Right atrium auricular region (tissue), 2 donors: ENCODE data around the gene OXSM. TPM values are rescaled to one million over a fixed set of nuclear protein-coding genes. Genes with fewer than 3 reads are reported as not detected.

Source experiments
- DNase-seq: peaks from one replicate; pipeline ENCODE4 v3.0.0-alpha.2; 2019; ENCODE audit warnings: low spot score
- H3K27ac ChIP-seq, 2 donors: fragments of 200-600 bp; sonication (generic); 1 replicate in 1 of 2; 2 replicates in 1 of 2; pipeline ENCODE4 v1.5.1; 2016 to 2019
- H3K27me3 ChIP-seq, 2 donors: fragments of 200-600 bp; sonication (generic); one replicate each; pipeline versions ENCODE4 v1.5.1 to v1.6.0; 2017 to 2019
- H3K36me3 ChIP-seq: fragments of 200-600 bp; sonication (generic); one replicate; pipeline ENCODE4 v1.5.1; 2016
- H3K4me1 ChIP-seq, 2 donors: fragments of 200-600 bp; sonication (generic); one replicate each; pipeline versions ENCODE4 v1.5.1 to v1.6.0; 2017 to 2019
- H3K4me3 ChIP-seq, 2 donors: fragments of 200-600 bp; sonication (generic); 1 replicate in 1 of 2; 2 replicates in 1 of 2; pipeline ENCODE4 v1.5.1; 2017 to 2019; ENCODE audit warnings: mild to moderate bottlenecking in 1 of 2, moderate library complexity in 1 of 2
- H3K9me3 ChIP-seq, 2 donors: fragments of 200-600 bp; sonication (generic); one replicate each; pipeline ENCODE4 v1.5.1; 2019
- total RNA-seq, 2 donors: library from RNA; depleted of rRNA; stranded (reverse); fragments of >200 nt; gene quantifications; one replicate each; pipeline ENCODE4 v1.1.0, GENCODE V29; 2016
- TF ChIP-seq, protein P1 (sequence below), 2 donors: fragments of 200-600 bp; sonication (generic); IDR thresholded peaks; one replicate each; pipeline ENCODE4 v1.5.1; 2019; ENCODE audit warnings: antibody characterized with exemption in 2 of 2

Gene OXSM
- total RNA-seq: 10 to 100 TPM; 12.9 to 17.2 TPM

DNA sequence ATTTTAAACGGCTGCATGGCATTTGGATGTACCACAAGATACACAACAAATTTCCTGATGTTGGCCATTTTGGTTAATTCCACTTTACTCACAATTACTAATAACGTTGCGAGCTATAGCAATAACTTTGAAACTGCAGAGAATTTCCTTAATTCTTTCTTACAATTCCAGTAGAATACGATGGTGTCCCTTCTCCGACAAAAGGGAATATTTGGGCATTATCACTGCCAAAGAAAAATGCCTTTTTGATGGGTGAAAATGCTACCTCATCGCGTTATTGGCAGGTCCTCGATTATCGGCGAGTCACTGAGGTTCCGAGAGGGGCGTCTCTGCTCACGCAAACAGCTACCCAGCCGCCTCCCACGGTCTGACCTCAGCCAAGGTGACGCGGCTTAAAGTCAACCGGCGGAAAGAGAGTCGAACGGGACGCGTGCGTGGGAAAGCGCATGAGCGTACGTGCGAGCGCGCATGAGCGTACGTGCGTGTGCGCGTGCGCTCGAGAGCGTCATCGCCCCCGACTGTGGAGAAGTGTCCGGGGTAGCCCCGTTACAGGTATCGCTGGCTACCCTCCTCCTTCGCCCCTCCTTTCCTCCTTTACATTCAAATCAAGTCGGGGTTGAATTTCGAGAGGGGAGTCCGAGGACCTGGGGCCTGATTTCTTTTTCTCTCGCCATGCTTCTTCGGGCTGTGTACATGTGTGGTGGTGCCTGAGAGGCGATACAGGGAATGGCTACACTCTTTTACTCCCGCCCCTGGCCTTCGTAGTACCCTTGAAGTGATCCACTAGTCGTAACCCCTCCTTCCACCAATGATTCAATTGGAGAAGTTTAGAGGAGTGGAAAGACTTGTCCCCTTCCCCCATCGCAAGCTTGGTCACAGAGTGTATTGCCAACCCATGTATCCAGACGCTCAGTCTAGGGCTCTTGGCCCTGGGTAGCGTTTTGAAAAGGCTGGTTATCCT, at the start of gene OXSM:
Gene OXSM, plus strand, starts transcription at position 495 of the 961 bp plus-strand sequence. CDS start 931 bp downstream, outside the sequence.
- H3K9me3 ChIP-seq: no peaks in the 10 kb centered on the region
- peak; percentile 94 for DNase-seq
- H3K27me3 ChIP-seq: no peaks in the 10 kb centered on the region
- H3K4me1 ChIP-seq: peaks cover 0 to 24% of the 10 kb centered on the region in 2 donors
- peak within 1 kb of the TSS; percentile 85 to 91 for H3K27ac ChIP-seq
- H3K4me3 ChIP-seq: peak within 1 kb of the TSS; percentile 64
- TF ChIP-seq, protein P1, sequence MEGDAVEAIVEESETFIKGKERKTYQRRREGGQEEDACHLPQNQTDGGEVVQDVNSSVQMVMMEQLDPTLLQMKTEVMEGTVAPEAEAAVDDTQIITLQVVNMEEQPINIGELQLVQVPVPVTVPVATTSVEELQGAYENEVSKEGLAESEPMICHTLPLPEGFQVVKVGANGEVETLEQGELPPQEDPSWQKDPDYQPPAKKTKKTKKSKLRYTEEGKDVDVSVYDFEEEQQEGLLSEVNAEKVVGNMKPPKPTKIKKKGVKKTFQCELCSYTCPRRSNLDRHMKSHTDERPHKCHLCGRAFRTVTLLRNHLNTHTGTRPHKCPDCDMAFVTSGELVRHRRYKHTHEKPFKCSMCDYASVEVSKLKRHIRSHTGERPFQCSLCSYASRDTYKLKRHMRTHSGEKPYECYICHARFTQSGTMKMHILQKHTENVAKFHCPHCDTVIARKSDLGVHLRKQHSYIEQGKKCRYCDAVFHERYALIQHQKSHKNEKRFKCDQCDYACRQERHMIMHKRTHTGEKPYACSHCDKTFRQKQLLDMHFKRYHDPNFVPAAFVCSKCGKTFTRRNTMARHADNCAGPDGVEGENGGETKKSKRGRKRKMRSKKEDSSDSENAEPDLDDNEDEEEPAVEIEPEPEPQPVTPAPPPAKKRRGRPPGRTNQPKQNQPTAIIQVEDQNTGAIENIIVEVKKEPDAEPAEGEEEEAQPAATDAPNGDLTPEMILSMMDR (IDR thresholded peaks at IDR 0.05): no peak
- peaks cover 9% of the 10 kb centered on the region for H3K36me3 ChIP-seq

DNA sequence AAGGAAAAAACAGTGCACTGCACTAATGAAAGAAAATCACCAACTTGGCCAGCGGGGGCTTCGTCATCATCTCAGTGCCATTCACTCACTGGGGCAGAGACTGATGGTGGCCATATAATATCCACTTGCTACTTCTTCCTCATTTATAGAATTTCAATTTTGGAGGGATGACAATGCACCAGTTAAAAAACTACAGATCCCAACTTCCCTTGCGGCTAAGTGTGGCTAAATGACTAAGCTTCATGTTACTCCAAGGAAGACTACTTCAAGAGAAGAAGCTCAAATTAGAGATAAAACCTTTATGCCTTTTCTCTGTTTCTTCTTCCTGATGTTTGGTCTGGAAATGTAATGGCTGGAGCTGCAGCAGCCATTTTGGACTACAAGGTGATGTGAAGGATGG, 45.4 kb upstream of the OXSM start:
- no peak for DNase-seq
- Histone ChIP-seq H3K36me3 (peaks cover 25% of the 10 kb centered on the region), H3K27me3 (no peaks in the 10 kb centered on the region), H3K27ac (no peak overlapping the region), H3K4me3 (no peak overlapping the region), H3K9me3 (no peaks in the 10 kb centered on the region), H3K4me1 (no peaks in the 10 kb centered on the region)
- TF ChIP-seq, protein P1 (IDR thresholded peaks at IDR 0.05): no peak

- Histone ChIP-seq H3K4me3 (no peak overlapping the region), H3K27me3 (no peaks in the 10 kb centered on the region), H3K9me3 (no peaks in the 10 kb centered on the region), H3K4me1 (no peaks in the 10 kb centered on the region), H3K27ac (no peak overlapping the region), H3K36me3 (peaks cover 41% of the 10 kb centered on the region)
- DNase-seq: no peak
- TF ChIP-seq, protein P1 (IDR thresholded peaks at IDR 0.05): no peak
Measured at GRCh38 chr3:25747033-25747432, 42.9 kb upstream of the OXSM start.

- TF ChIP-seq, protein P1 (IDR thresholded peaks at IDR 0.05): no peak
- no peak for DNase-seq
- no peaks in the 10 kb centered on the region for H3K4me1 ChIP-seq
- H3K4me3 ChIP-seq: no peak overlapping the region
- no peaks in the 10 kb centered on the region for H3K9me3 ChIP-seq
- no peak overlapping the region for H3K27ac ChIP-seq
- H3K36me3 ChIP-seq: peaks cover 41% of the 10 kb centered on the region
- no peaks in the 10 kb centered on the region for H3K27me3 ChIP-seq
Measured at GRCh38 chr3:25748189-25748588, 41.7 kb upstream of the OXSM start.

DNA sequence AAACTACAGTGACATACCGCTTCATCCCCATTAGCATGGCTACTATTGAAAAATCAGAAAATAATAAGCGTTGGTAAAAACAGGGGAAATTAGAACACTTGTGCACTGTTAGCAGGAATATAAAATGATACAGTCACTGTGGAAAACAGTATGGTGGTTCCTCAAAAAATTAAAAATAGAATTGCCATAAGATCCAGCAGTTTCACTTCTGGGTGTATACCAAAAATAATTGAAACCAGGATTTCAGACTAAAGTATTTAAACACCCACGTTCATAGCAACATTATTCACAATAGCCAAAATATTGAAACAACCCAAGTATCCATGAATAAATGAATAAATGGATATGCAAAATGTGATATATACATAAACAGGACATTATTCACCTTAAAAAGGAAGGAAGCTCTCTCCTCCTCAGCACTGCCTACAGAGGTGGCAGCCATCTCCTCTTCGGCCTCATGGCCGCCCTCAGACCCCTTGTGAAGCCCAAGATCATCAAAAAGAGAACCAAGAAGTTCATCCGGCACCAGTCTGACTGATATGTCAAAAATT, 40.8 kb upstream of the OXSM start:
- Histone ChIP-seq H3K27me3 (no peaks in the 10 kb centered on the region), H3K27ac (no peak overlapping the region), H3K4me1 (no peaks in the 10 kb centered on the region), H3K9me3 (no peaks in the 10 kb centered on the region), H3K4me3 (no peak overlapping the region), H3K36me3 (peaks cover 41% of the 10 kb centered on the region)
- DNase-seq: no peak
- TF ChIP-seq, protein P1 (IDR thresholded peaks at IDR 0.05): no peak
